ENCODE data around the gene PIP5KL1.

Gene PIP5KL1

DNA sequence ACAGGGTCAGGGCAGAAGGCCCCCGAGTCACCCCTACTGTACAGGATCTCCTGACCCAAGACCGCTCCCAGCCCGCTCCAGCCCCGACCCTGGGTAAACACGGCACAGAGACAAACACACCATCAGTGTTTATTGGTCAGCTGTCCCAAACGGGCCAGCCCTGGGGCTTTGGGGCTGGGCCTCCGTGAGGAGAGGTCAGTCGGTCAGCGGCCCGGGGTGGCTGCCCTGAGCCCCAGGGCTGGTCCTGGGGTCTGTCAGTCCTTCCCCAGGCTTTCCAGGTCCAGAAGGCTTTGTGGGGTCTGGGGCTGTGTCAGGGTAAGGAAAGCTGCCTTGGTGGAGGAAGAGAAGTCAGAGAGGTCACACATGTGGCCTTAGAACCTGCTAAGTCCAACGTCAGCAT, 4.4 kb upstream of the PIP5KL1 start:
- Histone ChIP-seq H3K4me1 (ENCODE audit: low read length) (peaks cover 33% of the 10 kb centered on the region), H4K20me1 (ENCODE audit: insufficient read depth, low read length) (peaks cover 7% of the 10 kb centered on the region), H3K4me3 (ENCODE audit: low read length) (no peak overlapping the region), H3K9me3 (ENCODE audit: insufficient read depth, low read length) (no peaks in the 10 kb centered on the region), H3K27me3 (ENCODE audit: low read depth, low read length) (peaks cover 3% of the 10 kb centered on the region; the same call in 1 of the 2 replicates), H3K79me2 (ENCODE audit: low read length) (peaks cover 20% of the 10 kb centered on the region), H3K4me2 (ENCODE audit: low read length) (no peak overlapping the region), H3K36me3 (replicated peaks; ENCODE audit: low read depth, low read length) (peaks cover 3% of the 10 kb centered on the region), H3K27ac (ENCODE audit: low read length) (no peak overlapping the region), H3K9ac (ENCODE audit: low read length) (no peak overlapping the region), H2AFZ (ENCODE audit: low read depth, low read length) (no peak overlapping the region)
- TF ChIP-seq, protein P1, sequence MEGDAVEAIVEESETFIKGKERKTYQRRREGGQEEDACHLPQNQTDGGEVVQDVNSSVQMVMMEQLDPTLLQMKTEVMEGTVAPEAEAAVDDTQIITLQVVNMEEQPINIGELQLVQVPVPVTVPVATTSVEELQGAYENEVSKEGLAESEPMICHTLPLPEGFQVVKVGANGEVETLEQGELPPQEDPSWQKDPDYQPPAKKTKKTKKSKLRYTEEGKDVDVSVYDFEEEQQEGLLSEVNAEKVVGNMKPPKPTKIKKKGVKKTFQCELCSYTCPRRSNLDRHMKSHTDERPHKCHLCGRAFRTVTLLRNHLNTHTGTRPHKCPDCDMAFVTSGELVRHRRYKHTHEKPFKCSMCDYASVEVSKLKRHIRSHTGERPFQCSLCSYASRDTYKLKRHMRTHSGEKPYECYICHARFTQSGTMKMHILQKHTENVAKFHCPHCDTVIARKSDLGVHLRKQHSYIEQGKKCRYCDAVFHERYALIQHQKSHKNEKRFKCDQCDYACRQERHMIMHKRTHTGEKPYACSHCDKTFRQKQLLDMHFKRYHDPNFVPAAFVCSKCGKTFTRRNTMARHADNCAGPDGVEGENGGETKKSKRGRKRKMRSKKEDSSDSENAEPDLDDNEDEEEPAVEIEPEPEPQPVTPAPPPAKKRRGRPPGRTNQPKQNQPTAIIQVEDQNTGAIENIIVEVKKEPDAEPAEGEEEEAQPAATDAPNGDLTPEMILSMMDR (IDR thresholded peaks at IDR 0.05; ENCODE audit: low read depth, low read length): no peak
- TF ChIP-seq EZH2phosphoT487 (IDR thresholded peaks at IDR 0.05; ENCODE audit: low read depth): no peak

DNA sequence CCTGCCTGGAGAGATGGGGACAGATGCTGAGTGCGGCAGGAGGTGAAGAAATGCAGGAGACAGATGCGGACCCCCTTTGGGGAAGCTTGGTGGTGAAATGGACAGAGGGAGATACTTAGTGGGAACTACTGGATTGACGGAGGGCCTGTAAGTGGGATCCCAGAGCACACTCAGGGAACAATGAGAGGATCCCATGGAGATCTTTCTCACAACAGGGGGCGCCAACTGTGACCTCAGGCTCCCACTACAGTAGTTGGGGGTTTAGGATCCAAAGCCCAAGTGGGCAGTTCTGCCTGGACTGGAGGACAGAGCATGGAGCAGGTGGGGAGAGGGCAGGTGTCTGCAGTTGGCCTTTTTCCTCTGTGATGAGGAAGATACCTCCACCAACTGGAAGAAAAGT, 3.7 kb upstream of the PIP5KL1 start:
- H3K4me1 ChIP-seq (ENCODE audit: low read length): peaks cover 33% of the 10 kb centered on the region
- no peak overlapping the region for H3K4me3 ChIP-seq (ENCODE audit: low read length)
- H3K9ac ChIP-seq (ENCODE audit: low read length): no peak overlapping the region
- no peaks in the 10 kb centered on the region for H3K9me3 ChIP-seq (ENCODE audit: insufficient read depth, low read length)
- H3K27ac ChIP-seq (ENCODE audit: low read length): no peak overlapping the region
- H3K79me2 ChIP-seq (ENCODE audit: low read length): peaks cover 20% of the 10 kb centered on the region
- peaks cover 3% of the 10 kb centered on the region for H3K36me3 ChIP-seq (replicated peaks; ENCODE audit: low read depth, low read length)
- H4K20me1 ChIP-seq (ENCODE audit: insufficient read depth, low read length): peaks cover 7% of the 10 kb centered on the region
- H2AFZ ChIP-seq (ENCODE audit: low read depth, low read length): no peak overlapping the region
- no peak overlapping the region for H3K4me2 ChIP-seq (ENCODE audit: low read length)
- peaks cover 10% of the 10 kb centered on the region; the same call in 1 of the 2 replicates for H3K27me3 ChIP-seq (ENCODE audit: low read depth, low read length)
- TF ChIP-seq, protein P1 (IDR thresholded peaks at IDR 0.05; ENCODE audit: low read depth, low read length): peak; percentile 15; the same call in 1 of the 2 replicates
- TF ChIP-seq EZH2phosphoT487 (IDR thresholded peaks at IDR 0.05; ENCODE audit: low read depth): no peak

DNA sequence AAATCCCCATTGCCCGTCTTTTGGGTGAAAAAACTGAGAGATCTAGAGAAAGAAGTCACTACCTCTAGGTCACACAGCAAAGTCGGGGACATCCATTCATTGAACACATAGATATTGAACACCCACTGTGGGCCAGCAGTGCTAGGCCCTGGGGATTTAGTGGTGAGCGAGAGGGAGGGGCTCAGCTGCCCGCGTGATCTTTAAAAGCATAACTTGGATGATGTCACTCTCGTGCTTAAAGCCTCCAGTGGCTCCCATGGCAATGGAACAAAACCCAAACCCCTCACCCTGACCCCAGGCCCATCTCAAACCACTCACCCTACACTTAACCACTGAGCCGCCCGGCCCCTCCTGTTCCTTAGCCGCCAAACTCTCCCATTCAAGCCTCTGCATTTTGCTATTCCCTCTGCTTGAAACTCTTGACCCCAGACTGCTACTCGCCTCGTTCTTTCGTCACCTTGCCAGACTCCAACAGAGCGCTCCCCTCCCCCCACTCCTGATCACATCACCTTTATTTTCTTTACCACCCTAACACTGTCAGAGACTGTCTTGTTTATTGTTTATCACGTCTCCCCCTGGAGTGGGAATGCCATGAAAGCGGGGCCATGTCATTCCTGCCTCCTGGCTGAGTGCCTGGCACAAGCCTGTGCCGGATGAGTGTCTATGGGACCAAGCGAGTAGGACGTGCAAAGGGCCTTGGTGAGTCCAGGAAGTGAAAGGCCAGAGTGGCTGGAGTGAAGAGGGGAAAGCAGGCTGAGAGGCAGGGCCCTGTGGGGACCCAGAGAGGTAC, 710 bp upstream of the PIP5KL1 start:
- Histone ChIP-seq H3K4me3 (ENCODE audit: low read length) (peak overlapping the region; percentile 77), H3K36me3 (replicated peaks; ENCODE audit: low read depth, low read length) (peaks cover 3% of the 10 kb centered on the region), H3K27ac (ENCODE audit: low read length) (no peak overlapping the region), H3K9me3 (ENCODE audit: insufficient read depth, low read length) (no peaks in the 10 kb centered on the region), H3K9ac (ENCODE audit: low read length) (peak overlapping the region; percentile 34; the same call in 1 of the 2 replicates), H3K4me2 (ENCODE audit: low read length) (peak overlapping the region; percentile 96), H2AFZ (ENCODE audit: low read depth, low read length) (peak overlapping the region; percentile 27; the same call in 1 of the 2 replicates), H3K4me1 (ENCODE audit: low read length) (peaks cover 28% of the 10 kb centered on the region), H4K20me1 (ENCODE audit: insufficient read depth, low read length) (peaks cover 7% of the 10 kb centered on the region), H3K27me3 (ENCODE audit: low read depth, low read length) (peaks cover 37% of the 10 kb centered on the region), H3K79me2 (ENCODE audit: low read length) (peaks cover 8% of the 10 kb centered on the region)
- TF ChIP-seq EZH2phosphoT487 (IDR thresholded peaks at IDR 0.05; ENCODE audit: low read depth): no peak
- TF ChIP-seq, protein P1 (IDR thresholded peaks at IDR 0.05; ENCODE audit: low read depth, low read length): no peak

DNA sequence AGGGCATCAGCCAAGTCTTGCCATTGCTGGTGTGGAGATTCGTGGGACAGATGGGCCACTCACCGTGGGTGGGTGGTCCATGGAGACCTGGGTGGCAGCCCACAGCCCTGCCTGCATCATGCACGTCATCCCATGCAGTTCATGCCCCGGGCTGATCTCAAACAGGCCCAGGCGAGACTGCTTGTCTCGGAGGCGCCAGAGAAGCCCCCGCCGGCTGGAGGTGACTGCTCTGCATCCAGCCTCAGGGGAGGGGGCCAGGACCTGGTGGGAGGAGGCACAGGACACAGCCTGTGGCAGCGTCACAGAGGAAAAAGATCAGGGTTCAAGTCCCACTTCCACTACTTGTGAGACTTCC, 975 bp downstream of the PIP5KL1 start:
- Histone ChIP-seq H3K36me3 (replicated peaks; ENCODE audit: low read depth, low read length) (no peaks in the 10 kb centered on the region), H3K79me2 (ENCODE audit: low read length) (no peaks in the 10 kb centered on the region), H3K4me1 (ENCODE audit: low read length) (peaks cover 21% of the 10 kb centered on the region), H3K27me3 (ENCODE audit: low read depth, low read length) (peaks cover 40% of the 10 kb centered on the region), H3K9ac (ENCODE audit: low read length) (no peak overlapping the region), H4K20me1 (ENCODE audit: insufficient read depth, low read length) (0 out of 2 replicates have a peak, but pooled peaks cover 4% of the 10 kb centered on the region), H3K9me3 (ENCODE audit: insufficient read depth, low read length) (no peaks in the 10 kb centered on the region), H2AFZ (ENCODE audit: low read depth, low read length) (no peak overlapping the region), H3K4me2 (ENCODE audit: low read length) (no peak overlapping the region), H3K27ac (ENCODE audit: low read length) (no peak overlapping the region), H3K4me3 (ENCODE audit: low read length) (no peak overlapping the region)
- no peak for TF ChIP-seq EZH2phosphoT487 (IDR thresholded peaks at IDR 0.05; ENCODE audit: low read depth)
- TF ChIP-seq, protein P1 (IDR thresholded peaks at IDR 0.05; ENCODE audit: low read depth, low read length): no peak

Measured in OCI-LY3 (cell line).